GM18505 (cell line): Measurements from ENCODE around the gene RBP5.
A peak's percentile ranks its signal among the peaks of the same experiment; 100 is the strongest.
"Not testable (repeated sequence)": the region's sequence is repeated elsewhere in the genome, so short reads cannot be mapped to it uniquely, and the experiment has no call there.

ENCODE experiments used
- ATAC-seq: cut with Tn5 transposase; IDR thresholded peaks from one replicate; pipeline ENCODE4 v1.9.1; 2021; ENCODE audit not compliant: unreplicated experiment
- POLR2A ChIP-seq: IDR thresholded peaks from 4 replicates; pipeline ENCODE4 v1.6.1; 2011; ENCODE audit warnings: borderline replicate concordance; ENCODE audit not compliant: insufficient read depth, insufficient read length; ENCODE audit errors: extremely low read depth

RBP5 gene

GRCh38 chr12:7109572-7109920 is 19.1 kb downstream of the RBP5 start:
- TF ChIP-seq POLR2A, result no peak
- no peak for ATAC-seq

- no peak for ATAC-seq
- no peak for TF ChIP-seq POLR2A
Observed at GRCh38 chr12:7108796-7109571, 19.7 kb downstream of the RBP5 start, which contains the start of gene C1RL. TSS of gene C1RL (minus strand) at chr12:7109214. CDS start at chr12:7109180, 34 bp downstream.

GRCh38 chr12:7108003-7108795 is 20.5 kb downstream of the RBP5 start:
- peak; percentile 85 for ATAC-seq
- TF ChIP-seq POLR2A, result peak; percentile 96

GRCh38 chr12:7107636-7108002 is 21.1 kb downstream of the RBP5 start:
- TF ChIP-seq POLR2A, result no peak
- ATAC-seq, result no peak

- ATAC-seq, result not testable (repeated sequence)
Observed at GRCh38 chr12:7107181-7107580, 21.5 kb downstream of the RBP5 start.

GRCh38 chr12:7106082-7106481 is 22.6 kb downstream of the RBP5 start:
- ATAC-seq, result no peak
- TF ChIP-seq POLR2A, result no peak

GRCh38 chr12:7103837-7104584 is 24.7 kb downstream of the RBP5 start:
- no peak for TF ChIP-seq POLR2A
- no peak for ATAC-seq

GRCh38 chr12:7102582-7102981 is 26.1 kb downstream of the RBP5 start:
- no peak for TF ChIP-seq POLR2A
- no peak for ATAC-seq

GRCh38 chr12:7101694-7102131 is 27.0 kb downstream of the RBP5 start:
- no peak for ATAC-seq

GRCh38 chr12:7101047-7101693 is 27.5 kb downstream of the RBP5 start:
- ATAC-seq, result no peak
- TF ChIP-seq POLR2A, result no peak

More at GRCh38 chr12:7101694-7102131, 27.0 kb downstream of the RBP5 start:
- no peak for TF ChIP-seq POLR2A

GRCh38 chr12:7100239-7100638 is 28.4 kb downstream of the RBP5 start:
- no peak for ATAC-seq
- no peak for TF ChIP-seq POLR2A

- no peak for ATAC-seq
- no peak for TF ChIP-seq POLR2A
Observed at GRCh38 chr12:7099290-7099996, 29.2 kb downstream of the RBP5 start.
